Measurements from ENCODE around the gene PEF1.

- TF ChIP-seq POLR2A (IDR thresholded peaks at IDR 0.05; ENCODE audit: low read depth, low read length), result no peak
- TF ChIP-seq POLR2AphosphoS5 (IDR thresholded peaks at IDR 0.05; ENCODE audit: low read depth, low read length), result no peak
- TF ChIP-seq TAF1 (IDR thresholded peaks at IDR 0.05; ENCODE audit: borderline replicate concordance, low read depth, low read length), result no peak
Observed at GRCh38 chr1:31693231-31693630, 48.6 kb upstream of the PEF1 start.

Measured in GM12892 (cell line).